Right forelimb (tissue), 1 donor: ENCODE measurements around the gene ENPP7.
A peak's percentile ranks its signal among the peaks of the same experiment; 100 is the strongest.
"Not testable (repeated sequence)": the region's sequence is repeated elsewhere in the genome, so short reads cannot be mapped to it uniquely, and the experiment has no call there.

Experiments used
- DNase-seq: peaks from one replicate; pipeline ENCODE4 v3.0.0-alpha.2; 2018

The ENPP7 gene

DNA sequence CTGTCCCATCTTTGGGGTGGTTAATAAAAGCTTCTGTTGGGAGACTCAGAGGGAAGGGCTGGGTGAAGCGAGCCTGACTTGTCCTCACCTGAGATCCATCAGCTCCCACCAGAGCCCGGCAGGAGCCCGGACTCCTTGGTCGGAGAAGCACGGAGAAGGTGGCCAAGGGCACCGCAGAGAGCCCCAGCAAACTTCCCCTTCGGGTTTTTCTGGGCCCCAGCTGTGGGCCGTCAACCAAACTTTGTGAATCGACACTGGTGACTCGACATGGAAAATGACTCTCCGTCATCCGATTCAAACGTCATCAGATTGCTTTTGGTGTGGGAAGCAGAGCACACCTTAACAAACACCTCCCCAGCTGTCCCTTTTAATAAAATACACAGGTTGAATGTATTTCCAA, 21.4 kb downstream of the ENPP7 start:
- DNase-seq, result no peak

DNA sequence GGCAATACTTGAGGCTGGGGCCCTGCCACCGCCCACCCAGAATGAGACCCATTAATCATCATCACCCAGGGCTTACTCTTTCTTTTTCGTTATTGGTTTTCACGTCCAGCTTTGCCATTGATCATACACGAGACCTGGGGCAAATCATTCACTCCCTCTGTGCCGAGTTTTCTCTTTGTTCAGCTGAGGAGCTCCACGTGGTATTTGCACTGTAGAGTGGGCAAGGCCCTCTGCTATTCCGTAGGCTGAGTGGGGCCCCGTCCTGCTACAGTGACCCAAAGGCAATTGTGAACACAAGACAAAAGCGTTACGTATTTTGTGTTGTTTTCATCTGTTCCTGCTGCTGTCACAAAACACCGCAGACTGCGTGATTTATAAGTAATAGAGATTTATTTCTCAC, 23.6 kb downstream of the ENPP7 start:
- no peak for DNase-seq

DNA sequence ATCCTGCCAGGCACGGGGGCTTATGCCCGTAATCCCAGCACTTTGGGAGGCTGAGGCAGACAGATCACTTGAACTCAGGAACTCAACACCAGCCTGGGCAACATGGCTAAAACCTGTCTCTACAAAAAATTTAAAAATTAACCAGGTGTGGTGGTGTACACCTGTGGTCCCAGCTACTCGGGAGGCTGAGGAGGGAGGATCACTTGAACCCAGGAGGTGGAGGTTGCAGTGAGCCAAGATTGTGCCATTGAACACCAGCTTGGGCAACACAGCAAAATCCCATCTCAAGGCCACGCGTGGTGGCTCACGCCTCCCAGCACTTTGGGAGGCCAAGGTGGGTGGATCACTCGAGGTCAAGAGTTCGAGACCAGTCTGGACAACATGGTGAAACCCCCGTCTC, 24.2 kb downstream of the ENPP7 start:
- DNase-seq, result not testable (repeated sequence)

DNA sequence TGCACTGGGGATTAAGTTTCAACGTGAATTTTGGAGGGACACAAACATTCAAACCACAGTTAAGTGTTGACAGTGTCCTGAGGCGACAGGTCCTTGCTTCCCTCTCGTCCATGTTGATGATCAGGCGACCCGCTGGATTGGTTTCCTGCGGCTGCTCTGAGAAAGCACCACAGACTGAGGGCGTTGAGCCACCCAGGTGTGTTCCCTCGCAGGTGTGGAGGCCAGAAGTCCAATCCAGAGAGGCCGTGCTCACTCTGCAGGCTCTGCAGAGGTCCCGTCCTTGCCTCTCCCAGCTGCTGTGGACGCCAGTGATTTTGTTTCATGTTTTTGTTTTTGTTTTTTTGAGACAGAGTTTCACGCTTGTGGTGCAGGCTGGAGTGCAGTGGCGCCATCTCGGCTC, 24.8 kb downstream of the ENPP7 start:
- no peak for DNase-seq

DNA sequence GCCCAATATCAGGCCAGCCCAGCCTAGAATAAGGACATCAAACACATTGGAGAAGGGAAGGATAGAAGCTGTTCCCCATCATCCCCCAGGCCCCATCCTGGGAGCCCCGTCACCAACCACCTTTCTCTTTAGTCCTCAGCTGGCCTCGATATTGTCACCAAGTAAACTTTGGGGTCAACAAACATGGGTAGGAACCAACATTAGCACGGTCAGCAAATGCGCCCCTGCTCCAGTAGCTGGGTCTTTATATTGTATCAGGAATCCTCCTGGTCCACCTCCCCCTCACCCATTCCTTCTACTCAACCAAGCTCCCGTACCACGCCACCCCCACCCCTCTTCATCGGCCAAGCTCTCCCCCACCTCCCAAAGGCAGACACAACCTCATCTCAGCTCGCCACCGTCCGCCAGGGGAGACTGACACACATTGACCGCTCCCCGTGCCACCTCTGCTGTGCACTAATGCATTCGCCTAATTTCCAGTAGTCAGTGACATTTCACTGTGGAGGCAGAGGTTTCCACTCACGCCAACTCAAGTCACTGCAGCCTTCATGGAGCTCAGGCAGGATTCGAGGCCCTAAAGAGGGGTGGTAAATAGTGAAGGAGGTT, 26.5 kb downstream of the ENPP7 start:
- DNase-seq, result no peak

DNA sequence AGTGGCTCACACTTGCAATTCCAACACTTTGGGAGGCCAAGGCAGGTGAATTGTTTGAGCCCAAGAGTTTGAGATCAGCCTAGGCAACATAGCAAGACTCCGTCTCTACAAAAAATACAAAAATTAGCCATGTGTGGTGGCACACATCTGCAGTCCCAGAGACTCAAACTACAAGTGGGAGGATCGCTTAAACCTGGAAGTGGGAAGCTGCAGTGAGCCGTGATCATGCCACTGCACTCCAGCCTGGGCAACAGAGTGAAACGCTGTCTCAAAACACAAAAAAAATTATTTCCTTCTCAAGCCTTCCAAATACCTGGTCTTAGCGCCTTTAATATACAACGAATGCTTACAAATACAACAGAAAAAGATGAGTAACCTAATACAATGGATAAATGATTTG, 27.5 kb downstream of the ENPP7 start:
- no peak for DNase-seq

DNA sequence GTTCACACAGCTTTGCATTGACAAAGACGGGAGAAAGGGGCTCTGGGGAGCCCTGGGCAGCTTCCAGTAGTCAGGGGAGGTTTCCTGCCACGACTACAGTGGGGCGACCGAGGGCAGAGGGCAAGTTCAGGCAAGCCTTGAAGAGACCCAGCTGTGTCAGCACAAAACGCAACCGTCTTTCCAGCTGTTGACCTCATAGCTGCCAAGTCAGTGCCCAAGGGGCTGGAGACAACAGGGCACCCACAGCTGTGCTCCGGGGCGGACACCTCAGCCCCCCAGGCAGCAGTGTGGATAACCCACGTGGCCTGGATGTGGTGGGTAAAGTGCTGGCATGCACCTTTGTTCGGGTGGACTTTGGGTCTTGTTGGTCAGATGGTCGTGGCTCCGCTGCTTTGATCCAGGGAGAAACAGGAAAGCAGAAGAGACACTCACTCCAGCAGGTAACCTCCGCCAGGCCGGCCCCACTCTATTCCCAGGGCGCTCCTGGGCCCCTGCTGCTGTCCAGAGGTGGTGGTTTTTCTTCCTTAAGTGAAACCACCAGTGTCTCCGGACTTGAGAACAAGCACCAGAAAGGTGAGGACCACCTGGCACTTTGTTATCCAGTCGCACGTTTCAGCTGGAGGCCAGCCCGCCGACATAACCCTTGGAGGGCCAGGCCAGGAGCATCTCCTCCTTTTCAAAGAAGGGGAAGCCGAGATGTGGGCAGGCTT, 29.6 kb downstream of the ENPP7 start:
- no peak for DNase-seq

DNA sequence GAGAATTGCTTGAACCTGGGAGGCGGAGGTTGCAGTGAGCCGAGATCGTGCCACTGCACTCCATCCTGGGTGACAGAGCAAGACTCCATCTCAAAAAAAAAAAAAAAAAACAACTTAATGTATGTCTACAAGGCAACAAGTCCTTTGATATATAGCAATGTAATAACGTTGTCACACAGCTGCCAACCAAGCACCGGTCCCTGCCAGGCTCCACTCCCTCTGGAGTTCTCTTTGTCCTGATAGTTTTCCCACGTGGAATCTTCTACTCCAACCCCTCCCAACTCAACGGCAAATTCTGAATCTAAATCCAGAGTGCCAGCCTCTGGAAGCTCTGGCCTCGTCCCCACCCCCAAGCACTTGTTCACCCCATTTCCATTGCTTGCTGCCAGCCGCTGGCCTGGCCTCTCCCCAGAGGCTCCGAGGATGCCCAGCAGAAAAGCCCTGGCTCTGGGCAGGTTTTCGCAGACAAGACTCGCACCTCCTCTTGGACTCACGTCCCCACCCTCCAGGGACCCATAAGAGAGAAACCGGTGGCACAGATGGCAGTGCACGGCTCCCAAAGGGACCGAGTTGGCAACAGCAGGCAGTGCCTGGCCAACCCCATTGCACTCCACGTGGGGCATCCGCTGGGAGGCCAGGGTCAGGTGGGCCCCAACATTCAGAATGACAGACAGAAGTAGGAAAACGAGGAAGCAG, 31.3 kb downstream of the ENPP7 start:
- DNase-seq, result no peak

DNA sequence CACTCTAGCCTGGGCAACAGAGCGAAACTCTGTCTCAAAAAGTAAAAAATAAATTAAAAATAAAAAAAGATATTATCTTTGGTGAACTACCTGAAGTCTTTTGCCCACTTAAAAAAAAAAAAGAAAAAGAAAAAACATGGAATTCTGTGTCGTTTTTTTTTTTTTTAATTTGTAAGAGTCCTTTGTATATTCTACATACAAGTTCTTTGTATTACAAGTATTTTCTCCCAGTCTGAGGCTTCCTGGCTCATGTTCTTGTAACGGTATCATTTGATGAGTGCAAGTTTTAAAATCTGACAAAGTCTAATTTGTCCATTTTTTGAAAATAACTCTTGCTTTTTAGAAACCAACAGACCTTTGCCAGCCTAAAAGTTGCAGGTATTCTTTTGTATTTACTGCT, 35.0 kb downstream of the ENPP7 start:
- DNase-seq, result no peak

DNA sequence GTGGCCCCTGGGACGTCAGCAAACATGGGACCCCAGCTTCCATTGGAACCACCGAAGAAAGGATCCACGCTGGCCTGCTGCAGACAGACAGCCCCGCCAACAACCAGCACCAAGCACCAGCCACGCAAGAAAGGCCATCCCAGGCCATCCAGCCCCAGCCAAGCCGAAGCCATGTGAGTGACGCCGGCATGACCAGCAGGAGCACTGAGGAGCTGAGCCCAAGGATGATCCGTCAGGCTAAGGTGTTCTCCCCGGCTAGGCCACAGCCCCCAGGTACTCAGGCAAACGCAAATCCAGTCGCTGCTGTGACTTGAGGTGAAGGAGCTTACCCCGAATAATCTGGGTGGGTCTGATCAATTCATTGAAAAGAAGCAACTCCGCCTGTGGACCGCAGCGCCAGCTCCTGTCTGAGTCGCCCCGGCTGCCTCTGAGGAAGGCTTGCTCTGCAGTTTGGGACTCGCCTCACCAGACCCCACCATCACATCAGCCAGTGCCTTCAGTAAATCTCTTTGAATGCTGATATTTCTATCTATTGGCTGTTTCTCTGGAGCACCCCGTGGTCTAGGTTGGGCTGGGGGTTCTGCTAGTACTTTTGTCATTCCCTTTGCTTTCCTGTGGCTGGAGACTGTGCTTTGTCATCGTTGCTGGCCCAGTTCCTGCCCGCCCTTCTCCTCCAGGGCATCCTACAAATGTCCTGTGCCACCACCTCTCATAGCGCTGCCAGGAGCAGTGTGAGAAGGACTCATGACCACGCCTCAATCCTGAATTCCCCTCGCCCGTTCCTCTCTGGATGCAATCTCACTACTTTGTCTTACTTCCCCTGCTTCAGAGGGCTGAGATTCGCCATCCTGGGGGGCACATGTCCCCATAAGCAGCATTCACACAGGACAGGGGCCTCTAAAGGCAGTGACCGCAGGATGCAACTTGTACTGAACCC, 39.1 kb downstream of the ENPP7 start:
- no peak for DNase-seq

DNA sequence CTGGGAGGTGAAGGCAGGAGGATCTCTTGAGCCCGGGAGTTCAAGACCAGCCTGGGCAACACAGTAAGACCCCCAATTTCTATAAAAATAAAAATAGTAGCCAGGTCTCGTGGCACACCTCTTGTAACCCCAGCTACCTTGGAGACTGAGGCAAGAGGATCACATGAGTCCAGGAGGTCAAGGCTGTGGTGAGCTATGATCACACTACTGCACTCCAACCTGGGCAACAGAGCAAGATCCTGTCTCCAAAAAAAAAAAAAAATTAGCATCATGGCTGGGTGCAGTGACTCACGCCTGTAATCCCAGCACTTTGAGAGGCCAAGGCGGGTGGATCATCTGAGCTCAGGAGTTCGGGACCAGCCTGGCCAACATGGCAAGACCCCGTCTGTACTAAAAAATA, 40.5 kb downstream of the ENPP7 start:
- DNase-seq, result no peak

DNA sequence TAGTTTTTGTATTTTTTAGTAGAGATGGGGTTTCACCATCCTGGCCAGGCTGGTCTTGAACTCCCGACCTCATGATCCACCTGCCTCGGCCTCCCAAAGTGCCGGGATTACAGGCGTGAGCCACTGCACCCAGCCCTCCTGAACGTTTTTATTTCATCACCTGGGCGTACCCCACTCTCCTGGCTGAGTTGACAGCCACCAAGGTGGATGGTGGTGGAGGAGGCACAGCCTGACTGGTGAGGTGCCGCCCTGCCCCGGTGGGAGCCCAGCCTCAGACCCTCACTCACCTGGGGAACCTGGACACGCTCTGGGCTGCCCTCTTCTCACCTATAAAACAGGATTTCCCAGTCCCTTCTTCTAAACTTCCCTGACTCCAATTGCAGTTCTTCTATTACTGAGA, 42.0 kb downstream of the ENPP7 start:
- not testable (repeated sequence) for DNase-seq

DNA sequence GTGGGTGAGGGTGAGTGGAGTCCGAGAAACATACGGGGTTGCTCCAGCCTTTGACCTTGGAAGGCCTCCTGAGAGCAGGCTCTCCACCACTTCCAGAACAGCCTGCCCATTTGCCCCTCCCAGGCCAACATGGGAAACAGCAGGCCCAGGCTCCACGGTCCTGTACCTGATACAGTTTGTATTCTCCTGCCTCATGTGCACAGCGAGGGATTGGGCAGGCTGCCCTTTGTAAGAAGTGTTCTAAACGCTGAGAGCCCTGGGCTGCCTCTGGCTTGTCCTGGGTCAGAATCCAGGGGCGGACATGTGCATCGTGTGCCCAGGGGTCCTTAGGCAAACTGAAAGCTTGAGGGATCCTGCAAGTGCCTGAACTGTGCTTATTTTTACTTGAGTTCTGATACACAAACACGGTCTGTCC, 43.8 kb downstream of the ENPP7 start:
- DNase-seq, result no peak

DNA sequence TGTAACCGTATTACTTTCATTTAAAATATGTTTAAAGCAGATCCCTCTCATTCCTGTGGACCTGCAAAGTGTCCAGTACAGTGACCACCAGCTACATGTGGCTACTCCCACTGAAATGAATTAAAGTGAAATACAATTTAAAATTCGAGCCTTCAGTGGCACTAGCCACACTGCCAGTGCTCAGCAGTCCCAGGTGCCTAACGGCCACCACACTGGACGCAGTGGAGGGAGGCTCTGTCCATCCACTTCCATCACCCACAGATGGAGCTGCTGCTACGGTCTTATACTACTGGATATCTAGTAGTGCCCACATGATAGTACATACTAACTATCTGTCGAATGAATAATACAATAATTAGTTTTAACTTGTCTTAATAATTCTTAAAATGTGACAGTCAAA, 44.9 kb downstream of the ENPP7 start:
- DNase-seq, result no peak

DNA sequence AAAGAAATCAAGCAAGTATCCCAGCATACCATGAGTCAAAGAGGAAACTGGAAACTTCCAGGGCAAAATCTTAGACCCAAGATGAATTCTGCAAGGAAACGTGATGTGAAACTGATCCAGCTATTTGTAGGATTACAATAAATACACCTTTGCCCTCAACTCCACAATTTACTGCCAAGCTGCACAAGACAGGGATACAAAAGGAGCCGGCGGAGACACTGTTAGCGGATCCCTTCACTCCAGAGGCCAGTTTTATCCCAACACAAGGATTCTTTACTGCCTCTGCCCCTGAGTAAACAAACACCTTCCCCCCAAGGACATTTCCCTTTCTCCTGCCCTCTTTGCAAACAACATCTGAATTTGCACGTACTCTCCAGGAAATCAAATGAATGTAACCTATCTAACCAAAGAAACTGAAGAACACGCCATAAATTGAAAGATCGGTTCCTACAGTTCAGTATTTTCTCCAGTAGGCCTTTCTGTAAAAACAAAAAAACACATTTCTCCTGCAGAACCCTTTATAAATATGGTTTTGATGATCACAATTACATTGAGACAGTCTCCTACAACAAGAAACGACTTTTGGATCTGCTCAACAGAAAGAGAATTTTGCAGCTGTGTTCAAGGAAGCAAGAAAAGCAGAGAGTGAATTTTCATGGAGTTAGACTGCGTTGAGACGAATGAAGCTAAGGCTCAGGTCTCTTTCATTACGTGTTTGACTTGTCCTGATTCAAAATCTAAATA, 45.8 kb downstream of the ENPP7 start:
- DNase-seq, result no peak

DNA sequence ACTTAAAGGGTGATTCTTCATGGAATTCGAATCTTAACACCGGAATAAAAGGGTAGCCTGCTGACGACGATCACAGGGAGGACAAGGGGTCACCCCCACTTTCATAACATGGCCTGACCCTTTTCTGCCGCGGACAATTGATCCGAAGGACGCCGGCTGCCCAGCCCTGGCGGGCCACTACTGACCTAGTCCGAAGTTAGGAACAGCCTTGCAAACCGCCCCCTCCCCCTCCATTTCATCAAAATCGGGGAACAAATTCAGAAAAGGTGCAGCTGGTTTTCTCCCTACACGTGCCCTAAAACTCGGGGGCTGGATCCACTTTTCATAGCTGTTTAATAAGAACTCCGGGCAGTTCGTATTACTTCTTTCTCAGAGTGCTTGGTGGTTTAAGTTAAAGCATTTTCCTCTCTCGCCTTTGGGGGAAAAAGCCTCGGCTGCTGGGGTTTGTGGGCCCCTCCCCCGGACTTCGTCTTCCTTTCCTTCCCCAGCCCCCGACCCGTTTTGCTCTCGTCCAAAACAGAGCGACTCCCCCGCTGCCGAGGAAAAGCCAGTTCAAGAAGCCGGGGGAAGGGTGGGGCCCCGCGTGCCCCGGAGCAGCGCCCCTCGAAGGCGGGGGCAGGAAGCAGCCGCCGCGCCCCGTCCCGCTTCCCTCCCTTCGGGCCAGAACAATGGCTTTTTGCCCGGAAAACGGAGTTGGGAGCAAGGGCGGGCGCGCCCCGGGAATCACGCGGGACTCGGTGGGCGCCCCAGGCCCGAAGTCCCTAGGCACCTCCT, 46.6 kb downstream of the ENPP7 start:
- peak; percentile 84 for DNase-seq

DNA sequence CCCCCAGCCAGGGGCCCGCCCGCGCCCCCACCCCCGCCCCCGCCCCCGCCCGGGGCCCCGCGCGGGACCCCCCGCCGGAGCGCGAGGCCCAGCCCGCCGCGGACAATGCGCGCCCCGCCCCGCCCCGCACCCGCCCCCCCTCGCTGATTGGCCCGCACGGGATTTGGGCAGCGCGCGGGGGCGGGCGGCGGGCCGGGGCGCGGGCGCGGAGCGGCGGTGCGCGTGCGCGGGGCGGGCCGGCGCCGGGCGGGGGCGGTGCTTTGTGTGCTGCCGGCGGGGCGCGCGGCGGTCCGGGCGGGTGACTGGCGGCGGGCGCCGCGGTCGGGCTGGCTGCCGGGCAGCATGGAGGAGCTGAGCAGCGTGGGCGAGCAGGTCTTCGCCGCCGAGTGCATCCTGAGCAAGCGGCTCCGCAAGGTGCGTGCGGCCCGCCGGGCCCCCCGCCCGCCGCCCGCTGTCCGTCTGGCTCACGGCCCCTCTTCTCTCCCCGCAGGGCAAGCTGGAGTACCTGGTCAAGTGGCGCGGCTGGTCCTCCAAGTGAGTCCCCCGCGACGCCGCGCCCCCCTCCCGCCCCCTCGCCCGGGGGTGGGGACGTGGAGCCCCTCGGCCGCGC, 47.3 kb downstream of the ENPP7 start, which contains the start of gene CBX2:
Gene CBX2 (plus strand): TSS at position 255 of the 610 bp plus-strand sequence. CDS start 88 bp downstream, at position 343.
- peak; percentile 88 for DNase-seq

DNA sequence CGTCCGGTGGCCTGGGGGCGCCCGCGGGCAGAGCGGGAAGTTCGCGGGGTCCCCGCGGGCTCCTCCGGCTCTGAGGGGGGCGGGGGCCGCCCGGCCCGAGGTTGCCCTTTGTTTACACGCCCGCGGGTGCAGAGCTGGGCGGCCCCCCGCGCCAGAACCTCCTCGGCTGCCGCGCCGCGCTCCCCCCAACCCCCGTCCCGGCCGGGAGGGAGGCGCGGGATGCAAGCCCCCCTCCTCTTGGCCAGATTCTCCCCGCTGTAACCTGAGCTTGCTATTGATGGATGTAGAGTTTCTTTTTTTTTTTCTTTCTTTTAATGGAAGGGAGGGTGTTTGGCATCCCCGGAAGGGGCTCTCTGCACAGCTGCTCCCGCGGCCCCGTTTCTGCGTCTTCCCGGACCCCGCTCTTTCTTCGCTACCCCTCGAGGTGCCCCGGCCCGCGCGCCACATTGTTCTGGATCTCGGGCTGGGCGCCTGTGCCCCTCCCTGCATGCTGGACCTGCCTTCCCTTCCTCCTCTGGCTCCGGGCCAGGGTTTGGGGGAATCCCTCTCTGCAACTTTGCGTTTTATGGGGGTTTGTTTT, 47.9 kb downstream of the ENPP7 start:
- DNase-seq, result no peak

DNA sequence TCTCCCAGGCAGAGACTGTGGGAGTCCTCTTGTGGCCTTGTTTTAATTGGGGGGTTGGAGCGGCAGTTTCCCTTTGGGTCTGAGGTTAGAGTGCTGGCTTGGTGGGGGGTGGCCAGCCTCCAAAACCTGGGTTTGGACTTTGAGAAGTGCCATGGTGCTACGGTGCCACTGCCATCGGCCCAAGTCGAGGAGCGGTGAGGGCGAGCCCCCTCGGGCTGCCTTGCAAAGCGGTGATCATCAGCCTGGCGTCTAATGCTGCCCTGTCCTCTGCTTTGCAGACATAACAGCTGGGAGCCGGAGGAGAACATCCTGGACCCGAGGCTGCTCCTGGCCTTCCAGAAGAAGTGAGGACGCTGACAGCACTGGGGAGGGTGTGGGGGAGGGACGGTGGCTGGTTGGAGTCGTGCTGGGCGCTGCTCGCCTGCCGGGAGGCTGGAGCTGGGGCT, 48.4 kb downstream of the ENPP7 start:
- DNase-seq, result no peak

DNA sequence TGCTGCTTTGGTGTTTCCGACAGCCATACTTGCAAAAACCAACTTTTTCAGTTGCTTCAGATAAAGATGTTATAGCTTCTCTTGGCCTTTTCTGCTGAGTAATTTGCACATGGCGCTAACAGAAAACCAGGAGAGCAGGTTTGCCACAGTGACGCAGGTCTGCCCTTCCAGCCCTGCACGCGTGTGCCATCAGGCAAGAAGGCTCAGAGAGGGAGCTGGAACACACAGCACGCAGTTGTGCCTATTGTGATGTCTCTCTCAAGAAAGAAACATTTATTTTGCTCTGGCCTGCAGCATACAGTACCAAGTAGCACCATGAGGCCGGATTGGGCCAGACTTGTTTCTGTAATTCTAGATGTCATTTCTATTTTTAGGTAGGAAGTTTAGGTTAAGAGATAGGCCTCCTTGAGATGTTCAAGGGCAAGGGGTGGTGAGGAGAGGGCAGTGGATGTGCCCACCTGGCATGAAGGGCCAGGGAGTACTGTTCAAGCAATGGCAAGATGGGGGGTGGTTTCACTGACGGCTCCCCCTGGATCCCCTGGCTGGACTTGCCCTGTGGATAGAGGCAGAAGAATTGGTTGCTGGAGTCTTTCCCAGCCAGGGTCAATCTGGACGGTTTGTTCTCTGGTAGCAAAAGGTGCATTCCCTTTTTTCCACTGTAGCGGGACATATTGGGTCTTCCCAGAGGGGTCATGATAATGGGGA, 49.1 kb downstream of the ENPP7 start:
- DNase-seq, result no peak
